Mammary epithelial cell (primary cell): ENCODE results near the gene TBATA.

ENCODE experiments used
- EZH2 ChIP-seq: IDR thresholded peaks from 2 replicates; pipeline ENCODE4 v1.6.1; 2012; ENCODE audit warnings: low read length, inconsistent platforms, borderline replicate concordance
- TF ChIP-seq, protein P1 (sequence below), 2 donors: IDR thresholded peaks in 1 of 2; conservative IDR thresholded peaks in 1 of 2; 2 replicates each; pipeline ENCODE4 v1.5.1; 2011 to 2012; ENCODE audit warnings: inconsistent platforms in 2 of 2, low read length in 2 of 2, mild to moderate bottlenecking in 2 of 2, control low read depth in 1 of 2, low read depth in 1 of 2; ENCODE audit not compliant: insufficient read depth in 1 of 2; ENCODE audit errors: extremely low read depth in 1 of 2

DNA sequence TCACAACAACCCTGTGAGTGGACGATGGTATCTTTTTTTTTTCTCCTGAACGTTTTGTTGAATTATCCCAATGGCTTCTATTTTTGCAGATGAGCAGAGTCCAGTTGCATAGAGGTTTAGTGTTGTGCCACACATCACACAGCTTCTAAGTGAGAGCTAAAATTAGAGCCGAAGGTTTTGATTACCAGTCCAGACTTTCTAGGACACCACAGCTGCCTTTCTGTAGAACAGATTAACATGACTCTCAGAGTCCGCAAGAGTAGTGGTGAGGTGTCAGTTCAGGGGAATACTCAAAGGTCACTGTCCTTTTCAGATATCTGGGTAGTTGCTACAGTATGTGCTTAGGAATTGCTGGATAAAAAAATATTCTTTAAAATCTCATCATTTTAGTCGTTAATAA is 44.4 kb upstream of the TBATA start:
- TF ChIP-seq, protein P1, sequence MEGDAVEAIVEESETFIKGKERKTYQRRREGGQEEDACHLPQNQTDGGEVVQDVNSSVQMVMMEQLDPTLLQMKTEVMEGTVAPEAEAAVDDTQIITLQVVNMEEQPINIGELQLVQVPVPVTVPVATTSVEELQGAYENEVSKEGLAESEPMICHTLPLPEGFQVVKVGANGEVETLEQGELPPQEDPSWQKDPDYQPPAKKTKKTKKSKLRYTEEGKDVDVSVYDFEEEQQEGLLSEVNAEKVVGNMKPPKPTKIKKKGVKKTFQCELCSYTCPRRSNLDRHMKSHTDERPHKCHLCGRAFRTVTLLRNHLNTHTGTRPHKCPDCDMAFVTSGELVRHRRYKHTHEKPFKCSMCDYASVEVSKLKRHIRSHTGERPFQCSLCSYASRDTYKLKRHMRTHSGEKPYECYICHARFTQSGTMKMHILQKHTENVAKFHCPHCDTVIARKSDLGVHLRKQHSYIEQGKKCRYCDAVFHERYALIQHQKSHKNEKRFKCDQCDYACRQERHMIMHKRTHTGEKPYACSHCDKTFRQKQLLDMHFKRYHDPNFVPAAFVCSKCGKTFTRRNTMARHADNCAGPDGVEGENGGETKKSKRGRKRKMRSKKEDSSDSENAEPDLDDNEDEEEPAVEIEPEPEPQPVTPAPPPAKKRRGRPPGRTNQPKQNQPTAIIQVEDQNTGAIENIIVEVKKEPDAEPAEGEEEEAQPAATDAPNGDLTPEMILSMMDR (conservative IDR thresholded peaks at IDR 0.05 in 1 of 2, IDR thresholded peaks at IDR 0.05 in 1 of 2; ENCODE audit: extremely low read depth in 1 of 2, insufficient read depth in 1 of 2, low read depth in 1 of 2, low read length in 2 of 2) = no peak
- TF ChIP-seq EZH2 = no peak
